Stomach (tissue), 4 donors: ENCODE results near the gene DLG2.

ENCODE experiments used
- EP300 ChIP-seq: sonication (generic); formaldehyde crosslinking; IDR thresholded peaks from one replicate; pipeline ENCODE4 v1.6.1; 2017; ENCODE audit warnings: antibody characterized with exemption
- POLR2A ChIP-seq, 4 donors: fragments of 450-650 bp; IDR thresholded peaks; one replicate each; pipeline ENCODE4 v1.6.1; 2016; ENCODE audit warnings: antibody characterized with exemption in 4 of 4, control low read depth in 2 of 4, mild to moderate bottlenecking in 1 of 4, moderate library complexity in 1 of 4
- POLR2AphosphoS5 ChIP-seq, 3 donors: sonication (generic); formaldehyde crosslinking; IDR thresholded peaks; one replicate each; pipeline ENCODE4 v1.6.1; 2016; ENCODE audit warnings: antibody characterized with exemption in 3 of 3
- TF ChIP-seq, protein P1 (sequence below), 7 experiments: fragments of 450-650 bp in 4 of 7; fragments of 200-600 bp in 3 of 7; sonication (generic) in 3 of 7; IDR thresholded peaks; one replicate each; pipeline ENCODE4 v1.5.1; 2016 to 2019; ENCODE audit warnings: antibody characterized with exemption in 7 of 7, control low read depth in 2 of 7, mild to moderate bottlenecking in 1 of 7

DNA sequence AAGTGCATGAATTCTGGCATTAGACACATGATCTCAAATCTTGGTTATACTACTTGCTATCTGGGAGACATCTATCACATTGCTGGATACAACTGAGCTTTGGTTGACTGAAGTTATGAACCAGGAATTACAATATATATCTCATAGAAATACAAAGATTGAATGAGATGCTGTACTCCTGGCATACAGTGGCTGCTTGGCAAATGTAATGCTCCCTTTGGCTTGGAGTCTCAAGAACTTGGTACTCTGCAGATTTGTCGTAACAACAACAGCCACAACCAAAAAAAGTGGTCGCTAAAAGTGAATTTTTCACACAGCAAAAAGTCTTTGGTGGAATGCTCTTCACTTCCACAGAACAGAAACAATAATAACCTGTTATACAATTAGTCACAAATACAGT, 1082.6 kb downstream of the DLG2 start:
- TF ChIP-seq, protein P1, sequence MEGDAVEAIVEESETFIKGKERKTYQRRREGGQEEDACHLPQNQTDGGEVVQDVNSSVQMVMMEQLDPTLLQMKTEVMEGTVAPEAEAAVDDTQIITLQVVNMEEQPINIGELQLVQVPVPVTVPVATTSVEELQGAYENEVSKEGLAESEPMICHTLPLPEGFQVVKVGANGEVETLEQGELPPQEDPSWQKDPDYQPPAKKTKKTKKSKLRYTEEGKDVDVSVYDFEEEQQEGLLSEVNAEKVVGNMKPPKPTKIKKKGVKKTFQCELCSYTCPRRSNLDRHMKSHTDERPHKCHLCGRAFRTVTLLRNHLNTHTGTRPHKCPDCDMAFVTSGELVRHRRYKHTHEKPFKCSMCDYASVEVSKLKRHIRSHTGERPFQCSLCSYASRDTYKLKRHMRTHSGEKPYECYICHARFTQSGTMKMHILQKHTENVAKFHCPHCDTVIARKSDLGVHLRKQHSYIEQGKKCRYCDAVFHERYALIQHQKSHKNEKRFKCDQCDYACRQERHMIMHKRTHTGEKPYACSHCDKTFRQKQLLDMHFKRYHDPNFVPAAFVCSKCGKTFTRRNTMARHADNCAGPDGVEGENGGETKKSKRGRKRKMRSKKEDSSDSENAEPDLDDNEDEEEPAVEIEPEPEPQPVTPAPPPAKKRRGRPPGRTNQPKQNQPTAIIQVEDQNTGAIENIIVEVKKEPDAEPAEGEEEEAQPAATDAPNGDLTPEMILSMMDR (IDR thresholded peaks at IDR 0.05) = no peak
- TF ChIP-seq EP300 (no peak), POLR2A (IDR thresholded peaks at IDR 0.05) (no peak), POLR2AphosphoS5 (IDR thresholded peaks at IDR 0.05) (no peak)
